Gastrocnemius medialis (tissue), 4 donors: Measurements from ENCODE around the gene NDUFS6.

Experiments
- CTCF ChIP-seq, 5 experiments: fragments of 450-650 bp in 3 of 5; fragments of 200-600 bp in 2 of 5; sonication (generic) in 2 of 5; IDR thresholded peaks in 4 of 5; conservative IDR thresholded peaks in 1 of 5; 1 replicate in 4 of 5; 2 replicates in 1 of 5; pipeline ENCODE4 v1.5.1; 2016 to 2019; ENCODE audit warnings: antibody characterized with exemption in 5 of 5, mild to moderate bottlenecking in 3 of 5, moderate library complexity in 3 of 5
- POLR2A ChIP-seq, 2 donors: fragments of 450-650 bp; IDR thresholded peaks; one replicate each; pipeline ENCODE4 v1.6.1; 2017; ENCODE audit warnings: antibody characterized with exemption in 2 of 2, mild to moderate bottlenecking in 2 of 2, moderate library complexity in 2 of 2

- no peak for TF ChIP-seq CTCF (IDR thresholded peaks at IDR 0.05 in 4 of 5, conservative IDR thresholded peaks at IDR 0.05 in 1 of 5)
- no peak for TF ChIP-seq POLR2A (IDR thresholded peaks at IDR 0.05)
These were observed 7.2 kb downstream of the NDUFS6 start for GRCh38 chr5:1808439-1808838.
